Measurements from ENCODE around the gene JAZF1. TPM values are rescaled to one million over a fixed set of nuclear protein-coding genes. Genes with fewer than 3 reads are reported as not detected.

Gene JAZF1
- total and polyA plus RNA-seq, 2 donors (not counting 1 experiment from before 2014, with no cell fraction given), result 14.0 to 38.6 TPM

- Histone ChIP-seq H3K9ac (ENCODE audit: low read length) (no peak overlapping the region), H2AFZ (ENCODE audit: insufficient read depth, low read depth, low read length, poor library complexity, severe bottlenecking) (no peak overlapping the region), H3K36me3 (replicated peaks in 1 of 2; ENCODE audit: control extremely low read depth in 1 of 2, control insufficient read depth in 1 of 2, extremely low read depth in 1 of 2, insufficient read depth in 2 of 2, low read length in 1 of 2) (peaks cover 0 to 7% of the 10 kb centered on the region in 2 experiments), H3K9me3 (ENCODE audit: control extremely low read depth in 1 of 3, control insufficient read depth in 2 of 3, insufficient read depth in 1 of 3, low read length in 2 of 3) (no peaks in the 10 kb centered on the region), H3K4me3 (ENCODE audit: control extremely low read depth in 1 of 5, extremely low read depth in 1 of 5, insufficient read depth in 1 of 5, low read depth in 2 of 5, low read length in 4 of 5) (no peak overlapping the region), H4K20me1 (ENCODE audit: control insufficient read depth, insufficient read depth, low read length, poor library complexity, severe bottlenecking) (peaks cover 5% of the 10 kb centered on the region), H3K4me2 (replicated peaks; ENCODE audit: low read depth, low read length, poor library complexity, severe bottlenecking) (no peak overlapping the region), H3K79me2 (ENCODE audit: control insufficient read depth, insufficient read depth, low read length) (no peaks in the 10 kb centered on the region), H3K27ac (ENCODE audit: low read length in 2 of 2) (no peak overlapping the region), H3K4me1 (ENCODE audit: control insufficient read depth in 2 of 2, insufficient read depth in 2 of 2, low read length in 2 of 2) (no peaks in the 10 kb centered on the region), H3K27me3 (replicated peaks in 1 of 4; ENCODE audit: control extremely low read depth in 1 of 4, control insufficient read depth in 3 of 4, insufficient read depth in 4 of 4, low read length in 3 of 4) (no peaks in the 10 kb centered on the region)
- ATAC-seq (ENCODE audit: low read depth), result no peak
- TF ChIP-seq EZH2 (IDR thresholded peaks at IDR 0.05; ENCODE audit: borderline replicate concordance, insufficient read depth, low read depth, low read length, poor library complexity, severe bottlenecking) (no peak), CTCF (IDR thresholded peaks at IDR 0.05) (no peak)
- no peaks in the 10 kb centered on the region for H3K4me1 Mint-ChIP-seq
- no peak overlapping the region for H3K27ac Mint-ChIP-seq
- 100% methylated on average over 4 of the region's 5 CpGs for WGBS (ENCODE audit: insufficient coverage)
- intact Hi-C loops (cut with micrococcal nuclease), result loop anchor here (5.0 kb wide), 1 partner anchor 72 kb away; no protein-coding TSS in a partner anchor
- ChIA-PET CTCF (interaction anchor here (0.6 kb wide), 1 partner anchor 139 kb away, joined by 3 read pairs; no protein-coding TSS in a partner anchor), POLR2A (no interaction called here)
- DNase-seq, result no peak
- no peak overlapping the region for H3K4me3 Mint-ChIP-seq
- H3K9me3 Mint-ChIP-seq (ENCODE audit: insufficient read depth), result no peaks in the 10 kb centered on the region
- no peaks in the 10 kb centered on the region for H3K27me3 Mint-ChIP-seq
These were observed 330.1 kb downstream of the JAZF1 start for GRCh38 chr7:27850531-27850930.

DNA sequence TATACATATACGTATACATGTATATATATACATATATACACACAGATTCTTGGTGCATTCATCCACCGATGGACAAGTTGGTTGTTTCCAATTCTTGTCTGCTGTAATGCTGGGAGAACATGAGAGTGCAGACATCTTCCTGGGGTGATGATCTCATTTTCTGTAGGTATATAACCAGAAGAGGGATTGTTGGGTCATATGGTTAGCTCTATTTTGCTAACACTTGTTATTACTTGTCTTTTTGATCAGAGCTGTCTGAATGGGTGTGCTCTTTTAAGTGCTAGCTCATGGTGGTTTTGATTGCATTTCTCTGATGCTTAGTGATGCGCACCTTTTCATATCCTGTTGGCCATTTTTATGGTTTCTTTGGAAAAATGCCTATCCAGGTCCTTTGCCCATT, 334.2 kb downstream of the JAZF1 start:
- Histone ChIP-seq H3K4me3 (ENCODE audit: control extremely low read depth in 1 of 5, extremely low read depth in 1 of 5, insufficient read depth in 1 of 5, low read depth in 2 of 5, low read length in 4 of 5) (no peak overlapping the region), H3K27ac (ENCODE audit: low read length in 2 of 2) (no peak overlapping the region), H3K4me2 (replicated peaks; ENCODE audit: low read depth, low read length, poor library complexity, severe bottlenecking) (no peak overlapping the region), H4K20me1 (ENCODE audit: control insufficient read depth, insufficient read depth, low read length, poor library complexity, severe bottlenecking) (peaks cover 4% of the 10 kb centered on the region), H3K9me3 (ENCODE audit: control extremely low read depth in 1 of 3, control insufficient read depth in 2 of 3, insufficient read depth in 1 of 3, low read length in 2 of 3) (no peaks in the 10 kb centered on the region), H3K27me3 (replicated peaks in 1 of 4; ENCODE audit: control extremely low read depth in 1 of 4, control insufficient read depth in 3 of 4, insufficient read depth in 4 of 4, low read length in 3 of 4) (no peaks in the 10 kb centered on the region), H3K4me1 (ENCODE audit: control insufficient read depth in 2 of 2, insufficient read depth in 2 of 2, low read length in 2 of 2) (no peaks in the 10 kb centered on the region), H3K79me2 (ENCODE audit: control insufficient read depth, insufficient read depth, low read length) (no peaks in the 10 kb centered on the region), H2AFZ (ENCODE audit: insufficient read depth, low read depth, low read length, poor library complexity, severe bottlenecking) (no peak overlapping the region), H3K9ac (ENCODE audit: low read length) (no peak overlapping the region), H3K36me3 (replicated peaks in 1 of 2; ENCODE audit: control extremely low read depth in 1 of 2, control insufficient read depth in 1 of 2, extremely low read depth in 1 of 2, insufficient read depth in 2 of 2, low read length in 1 of 2) (peaks cover 0 to 22% of the 10 kb centered on the region in 2 experiments)
- DNase-seq (no peak), ATAC-seq (ENCODE audit: low read depth) (no peak)
- no peak overlapping the region for H3K27ac Mint-ChIP-seq
- H3K9me3 Mint-ChIP-seq (ENCODE audit: insufficient read depth), result no peaks in the 10 kb centered on the region
- ChIA-PET POLR2A (no interaction called here), CTCF (no interaction called here)
- intact Hi-C loops (cut with micrococcal nuclease), result no loop called here
- H3K27me3 Mint-ChIP-seq, result no peaks in the 10 kb centered on the region
- WGBS (ENCODE audit: insufficient coverage), result 100% methylated on average over 1 of the region's 3 CpGs
- H3K4me1 Mint-ChIP-seq, result no peaks in the 10 kb centered on the region
- TF ChIP-seq CTCF (IDR thresholded peaks at IDR 0.05), result no peak
- TF ChIP-seq EZH2 (IDR thresholded peaks at IDR 0.05; ENCODE audit: borderline replicate concordance, insufficient read depth, low read depth, low read length, poor library complexity, severe bottlenecking), result no peak
- H3K4me3 Mint-ChIP-seq, result no peak overlapping the region

Measured in B cell (primary cell).